GM18861 (cell line): ENCODE results near the gene CPLX1.

ENCODE experiments used
- ATAC-seq: cut with Tn5 transposase; IDR thresholded peaks from one replicate; pipeline ENCODE4 v1.9.1; 2021; ENCODE audit not compliant: unreplicated experiment

The CPLX1 gene

DNA sequence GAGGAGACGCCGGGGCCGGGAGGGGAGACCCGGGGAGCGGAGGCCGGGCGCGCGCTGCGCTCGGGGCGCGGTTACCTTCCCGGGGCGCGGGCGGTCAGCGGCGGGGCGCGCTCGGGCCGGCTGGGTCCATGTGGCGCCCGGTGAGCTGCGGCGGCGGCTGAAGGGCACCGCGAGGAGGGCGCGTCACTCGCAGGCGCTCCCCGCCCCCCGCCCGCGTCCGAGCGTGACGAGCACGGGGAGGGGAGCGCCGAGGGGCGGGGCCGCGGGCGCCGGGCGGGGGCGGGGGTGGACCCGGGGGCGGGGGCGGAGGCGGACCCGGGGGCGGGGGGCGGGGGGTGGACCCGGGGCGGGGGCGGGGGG lies at the start of gene CPLX1:
Gene CPLX1 (minus strand): TSS at position 159 of the 360 bp plus-strand sequence. CDS start 1,607 bp downstream, outside the sequence.
- no peak for ATAC-seq

DNA sequence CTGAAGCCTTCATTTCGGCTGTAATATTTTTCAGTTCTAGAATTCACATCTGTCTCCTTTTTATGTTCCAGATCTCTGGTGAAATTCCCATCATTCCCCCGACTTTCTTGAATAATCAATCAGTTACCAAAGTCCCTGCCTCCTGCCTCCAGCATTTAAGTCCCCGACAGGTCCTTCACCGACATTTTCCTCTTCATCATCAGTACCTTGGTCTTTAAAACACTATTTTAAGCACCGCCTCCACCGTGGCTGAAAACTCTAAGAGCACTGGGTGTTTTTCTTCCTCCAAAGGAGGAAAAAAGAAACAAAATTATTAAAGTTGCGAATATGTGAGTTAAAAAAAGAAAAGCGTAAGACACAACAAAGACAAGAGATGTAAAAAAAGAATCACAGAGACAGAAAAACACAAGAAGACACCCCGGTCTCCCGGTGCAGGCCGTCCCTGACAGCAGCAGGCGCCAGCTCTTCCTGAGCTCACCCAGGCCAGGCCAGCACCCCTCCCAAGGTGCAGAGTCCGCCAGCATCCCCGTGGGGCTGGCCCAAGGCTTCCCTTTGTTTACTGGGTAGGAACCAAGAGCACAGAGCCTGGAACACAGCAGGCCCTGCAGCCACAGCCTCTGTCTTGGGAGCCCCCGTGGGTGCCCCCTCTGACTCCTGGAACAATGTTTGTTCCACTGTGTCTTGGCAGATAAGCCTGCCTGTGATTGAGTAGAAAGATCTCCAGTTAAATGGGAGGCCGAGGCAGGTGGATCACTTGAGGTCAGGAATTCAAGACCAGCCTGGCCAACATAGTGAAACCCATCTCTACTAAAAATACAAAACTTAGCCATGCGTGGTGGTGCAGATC lies 49.3 kb upstream of the CPLX1 start:
- no peak for ATAC-seq

DNA sequence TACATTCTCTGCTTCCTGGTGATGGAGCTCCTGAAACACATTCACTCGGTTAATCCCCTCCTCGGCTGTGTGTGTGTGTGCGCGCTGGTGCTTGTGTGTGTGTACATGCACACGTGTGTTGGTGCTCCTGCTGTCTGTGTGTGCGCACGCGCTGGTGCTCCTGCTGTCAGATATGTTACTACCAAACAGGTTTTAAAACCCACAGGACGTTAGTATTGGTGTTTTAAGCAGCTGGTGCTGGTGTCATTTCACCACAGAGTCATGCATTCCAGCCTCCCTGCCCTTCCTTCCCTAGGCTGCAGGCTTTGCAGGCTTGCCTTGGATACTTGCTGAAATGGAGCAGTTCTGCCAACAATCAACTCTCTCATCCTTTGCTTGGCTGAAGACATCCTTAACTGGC lies 48.1 kb upstream of the CPLX1 start:
- ATAC-seq, result no peak

DNA sequence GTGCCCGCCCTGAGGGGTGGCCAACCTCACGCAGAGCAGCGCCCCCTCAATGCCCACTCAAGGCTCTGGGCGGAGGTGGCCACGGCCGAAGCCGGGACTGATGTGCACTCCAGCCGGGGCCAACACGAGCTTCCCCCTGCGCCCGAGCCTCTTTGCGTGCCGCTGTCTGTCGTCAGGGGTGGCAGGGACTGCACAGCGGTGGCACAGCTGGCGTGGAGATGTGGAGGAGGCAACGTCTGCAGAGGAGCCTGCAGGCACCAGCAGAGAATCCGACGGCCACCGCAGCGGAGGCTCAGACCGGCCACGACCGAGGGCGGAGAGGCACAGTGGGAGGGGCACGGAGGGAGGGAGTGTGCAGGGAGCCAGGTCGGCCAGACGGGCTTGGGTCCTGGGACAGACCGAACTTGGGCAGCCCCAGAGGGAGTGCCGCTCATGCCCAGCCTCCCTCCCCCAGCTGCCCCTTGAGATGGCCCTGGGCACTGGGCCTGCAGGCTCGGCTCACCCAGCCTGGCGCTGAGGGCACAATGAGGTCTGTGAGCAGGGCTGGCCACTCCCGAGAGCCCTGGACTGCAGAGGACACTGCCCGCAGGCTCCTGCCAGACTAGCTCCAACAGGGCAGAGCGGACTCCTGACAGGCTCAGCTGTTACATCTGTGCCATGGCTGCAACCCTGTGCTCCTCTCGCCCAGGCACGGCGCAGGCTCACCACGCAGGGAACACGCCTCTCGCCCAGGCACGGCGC lies 46.5 kb upstream of the CPLX1 start:
- ATAC-seq, result no peak

DNA sequence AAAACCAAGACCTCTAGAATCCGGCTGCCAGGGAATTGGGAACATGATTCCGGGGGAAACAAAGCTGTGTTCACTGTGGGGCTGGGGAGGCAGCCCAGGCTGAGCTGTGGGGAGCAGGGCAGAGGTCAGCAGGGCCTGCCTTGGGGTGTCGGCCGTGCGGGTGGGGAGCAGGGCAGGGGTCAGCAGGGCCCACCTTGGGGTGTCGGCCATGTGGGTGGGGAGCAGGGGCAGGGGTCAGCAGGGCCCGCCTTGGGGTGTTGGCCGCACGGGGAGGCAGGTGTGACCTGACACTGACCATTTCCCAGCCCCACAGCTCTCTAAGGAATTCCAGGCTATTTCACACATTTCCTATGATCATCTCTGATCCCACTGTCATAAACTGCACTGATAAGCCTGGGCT lies 45.6 kb upstream of the CPLX1 start:
- ATAC-seq, result no peak

DNA sequence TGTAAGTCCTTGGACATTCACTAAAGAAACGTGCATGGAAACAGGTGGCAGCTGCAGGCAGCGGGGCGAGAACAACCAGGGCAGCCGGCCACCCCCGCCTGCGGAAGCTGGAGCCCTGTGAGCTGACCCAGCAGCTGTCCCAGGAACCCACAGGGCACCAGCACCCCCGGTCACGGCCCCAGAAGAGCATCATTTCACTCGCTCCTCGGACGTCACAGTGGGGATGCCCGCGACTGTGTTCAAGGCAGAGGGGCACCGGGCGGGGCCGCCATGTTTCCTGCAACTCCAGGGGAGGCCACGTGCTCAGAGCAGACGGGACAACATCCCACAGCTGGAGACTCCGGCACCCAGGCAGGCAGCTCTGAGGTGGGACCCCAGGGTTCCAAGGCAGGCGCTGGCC lies 45.0 kb upstream of the CPLX1 start:
- ATAC-seq, result no peak

DNA sequence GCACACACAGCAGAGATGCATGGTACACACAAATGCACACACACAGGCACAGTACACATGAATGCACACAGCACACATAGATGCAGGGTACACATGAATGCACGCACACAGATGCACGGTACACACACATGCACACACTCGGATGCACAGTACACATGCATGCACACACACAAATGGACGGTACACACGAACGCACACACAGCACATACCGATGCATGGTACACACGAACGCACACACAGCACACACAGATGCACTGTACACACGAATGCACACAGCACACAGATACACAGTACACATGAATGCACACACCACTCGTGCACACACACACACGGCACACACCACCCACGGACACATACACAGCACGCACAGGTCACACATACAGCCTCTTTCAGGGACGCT lies 43.8 kb upstream of the CPLX1 start:
- no peak for ATAC-seq

DNA sequence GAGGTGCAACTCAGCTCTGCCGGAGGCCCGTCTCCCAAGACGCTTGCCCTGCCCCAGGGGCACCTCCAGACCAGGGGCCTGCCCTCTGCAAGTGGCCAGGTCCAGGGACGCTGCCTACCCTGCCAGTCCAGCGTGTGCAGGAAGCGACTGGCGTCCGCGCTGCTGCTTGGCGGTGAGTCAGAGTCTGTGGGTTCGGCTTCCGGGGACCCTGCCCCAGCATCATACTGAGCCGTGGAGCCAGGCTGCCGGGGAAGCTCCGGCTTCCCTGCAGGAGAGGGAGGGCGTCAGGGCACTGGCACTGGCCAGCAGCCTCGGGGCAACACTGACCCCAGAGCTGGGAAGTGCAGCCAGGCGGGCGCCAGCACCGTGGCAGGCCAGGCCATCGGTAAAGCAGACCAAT lies 42.5 kb upstream of the CPLX1 start:
- no peak for ATAC-seq

DNA sequence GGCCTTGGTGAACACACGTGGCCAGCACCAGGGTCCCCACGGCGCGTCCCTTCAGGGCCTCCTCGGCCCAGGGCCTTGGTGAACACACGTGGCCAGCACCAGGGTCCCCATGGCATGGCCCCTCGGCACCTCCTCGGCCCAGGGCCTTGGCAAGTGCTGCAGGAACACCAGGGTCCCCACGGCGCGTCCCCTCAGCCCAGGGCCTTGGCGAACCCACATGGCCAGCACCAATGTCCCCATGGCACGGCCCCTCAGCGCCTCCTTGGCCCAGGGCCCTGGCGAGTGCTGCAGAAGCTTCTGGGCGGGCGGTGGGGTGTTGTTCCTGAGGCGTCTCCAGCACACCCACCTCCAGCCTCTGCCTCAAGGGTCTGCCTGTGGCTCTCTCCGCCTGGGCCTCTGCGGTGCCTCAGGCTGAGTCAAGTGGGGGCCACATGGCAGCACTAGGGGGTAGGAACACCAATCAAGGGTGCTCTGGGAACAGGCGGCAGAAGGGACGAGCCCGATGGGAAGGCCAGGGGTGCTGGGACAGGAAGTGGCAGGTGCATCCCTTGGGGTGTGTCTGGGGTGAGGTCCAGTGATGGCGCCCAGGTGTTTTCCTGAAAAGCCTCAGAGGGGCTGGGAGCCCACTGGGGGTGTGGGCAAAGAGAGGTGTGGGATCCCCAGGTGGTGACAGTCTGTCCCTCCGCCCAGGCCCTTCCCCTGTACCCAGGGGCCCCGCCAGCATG lies 41.8 kb upstream of the CPLX1 start:
- ATAC-seq, result no peak

DNA sequence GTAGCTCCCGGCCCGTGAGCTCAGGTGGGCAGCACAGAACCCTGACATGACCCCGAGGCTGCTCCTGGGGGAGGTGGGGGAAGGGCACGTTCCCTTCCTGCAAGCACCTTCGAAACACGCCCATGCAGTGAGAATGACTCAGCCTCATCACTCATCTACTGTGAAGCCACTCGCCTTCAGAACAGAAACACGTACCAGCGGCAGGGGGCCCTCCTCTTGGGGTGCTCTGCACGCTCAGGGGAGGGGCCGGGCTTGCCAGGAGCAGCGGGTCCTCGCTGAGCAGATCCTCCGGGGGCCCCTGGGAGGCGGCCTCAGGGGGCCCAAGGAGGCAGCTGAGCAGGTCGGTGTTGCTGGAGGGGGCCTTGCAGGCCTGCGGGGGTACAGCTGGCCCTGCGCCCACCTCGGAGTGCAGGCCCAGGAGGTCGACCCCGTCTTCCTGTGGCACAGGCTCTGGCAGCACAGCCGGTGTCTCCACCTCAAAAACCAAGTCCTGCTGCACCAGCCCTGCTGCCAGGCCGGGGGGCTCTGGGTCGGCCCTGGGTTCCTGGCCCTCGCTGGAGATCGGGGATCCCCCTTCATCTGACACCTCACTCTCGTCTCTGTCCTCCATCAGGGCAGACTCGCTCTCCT lies 40.9 kb upstream of the CPLX1 start:
- no peak for ATAC-seq

DNA sequence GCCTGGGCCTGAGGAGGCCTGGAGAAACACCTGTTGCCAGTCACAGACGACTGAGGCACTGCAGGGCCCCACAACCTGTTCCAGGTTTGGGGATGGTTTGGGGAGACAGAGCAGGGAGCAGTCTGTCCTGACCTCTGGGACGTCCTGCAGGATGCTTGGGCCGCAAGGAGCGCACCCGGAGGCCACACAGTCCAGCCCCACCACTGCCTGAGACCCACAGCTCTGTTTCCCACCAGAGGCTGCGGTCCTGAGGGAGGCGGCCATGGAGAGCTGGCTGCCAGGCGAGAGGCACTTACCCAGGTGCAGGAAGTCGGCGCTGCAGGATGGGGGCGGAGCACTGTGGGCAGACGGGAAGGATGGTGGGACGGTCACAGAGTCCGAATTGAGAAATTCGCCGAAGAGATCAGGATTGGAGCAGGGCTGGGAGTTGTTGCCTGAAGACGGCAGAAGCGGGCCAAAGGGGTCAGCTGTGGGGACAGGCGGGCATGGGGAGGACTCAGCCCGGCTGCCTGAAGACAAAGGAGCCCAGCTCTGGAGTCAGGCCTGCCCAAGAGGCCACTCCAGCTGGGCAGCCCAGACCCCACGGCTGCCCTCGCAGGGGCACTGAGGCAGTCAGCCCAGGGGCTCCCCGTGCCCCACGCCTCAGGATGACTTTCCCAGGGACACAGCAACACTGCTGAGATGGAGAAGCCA lies 40.3 kb upstream of the CPLX1 start:
- no peak for ATAC-seq

DNA sequence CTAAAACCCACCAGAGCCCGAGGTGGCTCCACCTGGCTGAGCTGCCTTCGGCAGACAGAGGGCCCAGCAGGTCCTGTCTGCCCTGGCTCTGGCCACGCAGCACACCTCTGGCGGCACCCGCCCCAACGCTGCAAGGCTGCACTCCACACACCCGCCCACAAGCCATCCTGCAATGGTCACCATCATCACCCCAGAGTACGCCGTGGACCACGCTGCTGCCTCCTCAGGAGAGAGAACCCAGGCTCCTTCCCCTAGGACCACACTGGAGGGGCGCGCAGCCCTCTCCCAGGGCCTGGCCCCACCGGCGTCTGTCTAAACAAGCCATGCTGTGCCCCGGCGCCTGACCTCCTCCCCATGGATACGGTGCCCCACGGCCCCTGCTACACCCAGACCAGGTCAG lies 39.6 kb upstream of the CPLX1 start:
- ATAC-seq, result no peak

DNA sequence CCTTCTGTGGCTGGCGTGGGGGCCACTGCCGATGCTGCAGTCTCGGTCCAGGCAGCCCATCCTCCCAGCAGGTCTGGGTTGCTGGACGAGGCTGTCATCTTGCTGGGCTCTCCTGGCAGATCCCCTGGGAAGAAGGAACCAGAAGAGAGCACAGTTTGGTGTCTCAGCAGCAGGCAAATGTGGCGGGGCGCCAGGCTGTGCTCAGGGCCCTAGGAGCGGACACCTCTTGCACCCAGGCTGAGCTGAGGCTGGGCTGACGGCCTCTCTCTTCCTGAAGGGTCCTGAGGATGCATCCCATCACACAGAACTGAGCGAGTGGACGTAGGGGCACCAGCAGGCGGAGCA lies 39.2 kb upstream of the CPLX1 start:
- no peak for ATAC-seq

DNA sequence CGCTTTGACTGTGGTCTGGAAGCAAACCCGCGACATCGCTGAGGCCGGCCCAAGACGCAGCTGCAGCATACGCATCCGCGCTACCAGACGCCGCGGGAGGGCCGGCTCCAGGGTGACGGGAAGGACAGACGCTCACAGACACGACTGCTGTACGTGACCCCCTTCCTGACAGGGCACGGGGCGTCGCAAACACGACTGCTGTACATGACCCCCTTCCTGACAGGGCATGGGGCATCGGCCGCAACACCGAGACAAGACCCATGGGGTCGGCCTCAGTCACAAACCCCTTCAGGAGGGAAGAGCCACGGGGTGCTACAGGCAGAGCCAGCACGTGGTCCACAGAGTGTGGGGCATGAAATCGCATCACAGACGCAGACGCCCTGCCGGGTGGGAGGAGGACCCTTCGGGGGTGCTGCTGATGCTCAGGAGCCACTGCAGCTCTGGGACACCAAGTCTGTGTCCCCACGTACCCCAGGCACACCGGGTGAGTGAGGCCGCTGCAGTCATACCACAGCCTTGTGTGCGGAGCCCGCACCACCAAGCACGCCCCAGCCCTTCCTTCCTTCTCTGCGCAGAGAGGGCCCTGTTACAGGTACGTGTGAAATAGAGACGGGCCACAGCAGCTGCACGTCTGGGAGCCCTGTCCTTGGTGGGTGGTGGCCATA lies 38.7 kb upstream of the CPLX1 start:
- no peak for ATAC-seq

DNA sequence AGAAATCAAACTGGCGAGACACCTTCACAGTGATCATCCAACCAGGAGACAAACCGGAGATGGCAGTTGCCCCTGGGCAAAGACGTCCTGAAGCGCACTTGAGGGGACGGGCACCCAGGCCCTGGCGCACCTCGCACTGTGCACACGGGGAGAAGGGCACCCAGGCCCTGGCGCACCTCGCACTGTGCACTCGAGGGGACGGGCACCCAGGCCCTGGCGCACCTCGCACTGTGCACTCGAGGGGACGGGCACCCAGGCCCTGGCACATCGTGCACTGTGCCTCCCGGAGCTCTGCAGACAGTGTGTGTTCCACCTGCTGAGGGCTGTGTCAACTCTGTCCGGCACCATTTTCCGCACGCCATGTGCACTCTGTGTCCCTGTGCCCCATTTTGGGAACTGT lies 34.6 kb upstream of the CPLX1 start:
- no peak for ATAC-seq

DNA sequence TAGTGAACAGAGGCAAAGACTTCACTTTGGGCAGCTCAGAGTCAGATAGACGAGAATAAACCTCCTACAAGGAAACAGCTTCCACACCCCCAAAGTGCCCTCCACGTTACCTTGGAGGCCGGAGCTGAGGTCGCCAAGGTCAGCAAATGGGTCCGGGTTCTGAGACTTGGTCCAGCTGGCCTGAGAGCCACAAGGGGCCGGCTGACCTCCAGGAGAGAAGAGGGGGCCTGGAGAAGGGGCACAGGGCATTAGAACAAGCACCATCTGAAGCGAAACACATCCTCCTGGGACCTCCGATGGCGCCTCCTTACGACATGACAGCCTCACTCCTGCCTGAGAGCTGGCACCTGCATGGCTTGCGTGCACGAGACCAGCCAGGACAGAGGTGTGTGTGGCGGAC lies 33.6 kb upstream of the CPLX1 start:
- ATAC-seq, result no peak

DNA sequence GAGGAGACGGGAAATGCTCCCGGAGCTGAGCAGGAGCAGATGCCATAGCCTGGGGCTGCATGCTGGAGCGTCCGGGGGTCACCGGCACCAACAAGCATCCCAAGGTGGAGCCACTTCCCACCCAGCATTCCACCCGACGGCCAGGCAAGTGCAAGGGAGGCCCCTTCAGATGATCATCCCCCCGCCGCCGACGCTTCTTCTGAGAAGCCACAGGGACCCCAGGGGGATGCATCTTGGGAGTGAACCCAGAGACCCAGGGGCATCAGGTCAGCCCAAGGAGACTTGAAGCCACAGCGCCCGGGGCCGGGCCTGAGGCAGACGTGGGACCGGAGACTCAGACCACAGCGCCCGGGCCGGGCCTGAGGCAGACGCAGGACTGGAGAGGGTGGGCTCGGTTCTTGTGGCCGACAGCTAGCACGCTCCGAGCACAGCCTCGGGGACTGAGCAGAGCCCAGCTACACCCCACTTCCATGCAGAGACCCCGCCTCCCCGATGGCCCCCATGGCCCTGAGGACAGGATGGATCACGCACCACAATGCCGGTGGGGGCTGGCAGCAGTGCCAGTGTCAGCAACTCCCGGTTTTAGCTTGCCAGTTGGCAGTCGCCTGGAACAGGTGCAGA lies 33.0 kb upstream of the CPLX1 start:
- no peak for ATAC-seq

DNA sequence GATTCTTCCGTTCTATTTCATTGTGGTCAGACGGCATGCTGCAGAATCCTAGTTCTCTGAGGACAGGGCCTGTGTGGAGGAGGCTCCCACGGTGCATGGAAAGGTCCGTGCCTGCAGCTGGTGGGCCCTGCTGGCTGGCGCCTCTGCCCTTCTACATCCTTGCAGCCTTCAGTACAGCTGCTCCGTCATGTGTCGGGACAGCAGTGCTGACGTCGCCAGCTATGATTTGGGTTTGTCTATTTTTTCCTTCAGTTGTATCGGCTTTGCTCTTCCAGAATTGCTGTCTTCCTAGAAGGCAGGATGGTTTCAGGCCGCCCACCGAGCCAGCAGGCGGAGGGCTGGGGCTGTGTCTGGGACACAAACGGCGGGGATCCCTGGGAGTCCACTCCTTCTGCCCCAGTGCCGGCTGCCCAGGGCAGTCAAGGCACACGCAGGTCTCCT lies 32.1 kb upstream of the CPLX1 start:
- ATAC-seq, result no peak

DNA sequence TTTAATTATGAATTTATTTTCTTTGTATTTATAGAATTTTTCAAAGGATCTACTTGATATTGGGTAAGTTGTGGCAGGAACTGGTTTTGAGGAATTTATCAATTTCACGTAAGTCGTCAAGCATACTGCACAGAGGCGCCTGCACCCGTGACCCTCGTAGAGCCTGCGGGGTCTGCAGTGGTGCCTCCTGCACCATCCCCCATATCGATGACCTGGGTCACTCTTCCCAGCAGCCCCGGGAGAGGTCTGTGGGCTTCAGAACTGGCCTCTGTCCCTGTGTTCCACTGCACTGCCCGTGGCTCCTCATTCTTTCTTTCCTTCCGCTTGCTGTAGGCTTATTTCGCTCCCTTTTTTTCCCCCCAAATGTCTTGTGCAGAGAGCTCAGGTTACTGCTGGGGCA lies 31.5 kb upstream of the CPLX1 start:
- no peak for ATAC-seq
